Rectal smooth muscle tissue (tissue), 1 donor: ENCODE data around the gene SYT11.
"Not testable (repeated sequence)": the region's sequence is repeated elsewhere in the genome, so short reads cannot be mapped to it uniquely, and the experiment has no call there.

Experiments used
- H3K27ac ChIP-seq: one replicate; pipeline ENCODE4 v1.7.0; 2013; ENCODE audit warnings: low read depth, low read length, inconsistent platforms
- H3K27me3 ChIP-seq: one replicate; pipeline ENCODE4 v1.7.0; 2013; ENCODE audit warnings: low read length; ENCODE audit not compliant: control insufficient read depth, insufficient read depth
- H3K36me3 ChIP-seq: one replicate; pipeline ENCODE4 v1.7.0; 2013; ENCODE audit warnings: low read length; ENCODE audit not compliant: control insufficient read depth, insufficient read depth
- H3K4me1 ChIP-seq: one replicate; pipeline ENCODE4 v1.7.0; 2013; ENCODE audit warnings: low read length; ENCODE audit not compliant: control insufficient read depth, insufficient read depth
- H3K4me3 ChIP-seq: one replicate; pipeline ENCODE4 v1.7.0; 2013; ENCODE audit warnings: low read length
- H3K9ac ChIP-seq: one replicate; pipeline ENCODE4 v1.7.0; 2013; ENCODE audit warnings: low read length

The SYT11 gene

DNA sequence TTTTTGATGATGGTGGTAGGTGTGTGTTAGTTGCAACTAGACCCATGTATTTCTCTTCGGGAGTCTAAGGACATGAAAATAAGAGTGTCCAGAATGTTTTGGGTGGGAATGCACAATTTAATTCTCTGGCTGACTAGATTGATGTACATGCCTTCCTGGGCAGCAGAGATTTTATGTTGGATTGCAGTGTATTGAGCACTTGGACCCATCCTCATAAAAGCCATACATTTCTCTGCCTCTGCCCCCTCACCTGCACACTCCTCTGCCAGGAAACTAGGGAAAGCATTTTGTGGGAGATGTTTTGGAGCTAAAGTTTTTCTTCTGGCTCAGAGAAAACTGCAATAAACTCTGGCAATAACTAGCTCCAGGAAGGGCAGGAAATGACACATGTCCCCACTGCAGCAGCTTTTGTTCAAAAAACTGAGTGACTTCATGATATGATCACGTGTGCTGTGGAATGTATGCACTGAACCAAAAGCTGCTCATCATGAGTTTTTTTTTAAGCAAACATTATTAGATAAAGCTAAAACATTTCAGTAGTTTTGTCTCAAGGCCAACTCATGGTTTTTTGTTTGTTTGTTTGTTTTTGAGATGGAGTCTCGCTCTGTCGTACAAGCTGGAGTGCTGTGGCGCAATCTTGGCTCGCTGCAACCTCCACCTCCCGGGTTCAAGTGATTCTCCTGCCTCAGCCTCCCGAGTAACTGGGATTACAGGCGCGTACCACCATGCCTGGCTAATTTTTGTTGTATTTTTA is 34.2 kb downstream of the SYT11 start:
- peaks cover 4% of the 10 kb centered on the region for H3K36me3 ChIP-seq
- peaks cover 2% of the 10 kb centered on the region for H3K4me1 ChIP-seq
- no peak overlapping the region for H3K9ac ChIP-seq
- H3K27me3 ChIP-seq = no peaks in the 10 kb centered on the region
- H3K27ac ChIP-seq = peak overlapping the region; percentile 30
- H3K4me3 ChIP-seq = no peak overlapping the region

DNA sequence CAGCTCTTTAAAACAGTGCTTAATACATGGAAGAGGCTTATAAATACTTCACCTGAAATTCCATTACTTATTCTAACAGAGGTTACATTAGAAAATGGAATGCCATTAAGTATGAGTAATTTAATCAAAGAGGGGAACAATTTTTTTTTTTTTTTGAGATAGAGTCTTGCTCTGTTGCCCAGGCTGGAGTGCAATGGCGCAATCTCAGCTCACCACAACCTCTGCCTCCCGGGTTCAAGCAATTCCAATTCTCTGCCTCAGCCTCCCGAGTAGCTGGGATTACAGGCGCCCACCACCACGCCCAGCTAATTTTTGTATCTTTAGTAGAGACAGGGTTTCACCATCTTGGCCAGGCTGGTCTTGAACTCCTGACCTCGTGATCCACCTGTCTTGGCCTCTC is 36.2 kb downstream of the SYT11 start:
- H3K4me1 ChIP-seq, H3K4me3 ChIP-seq, H3K9ac ChIP-seq, H3K27ac ChIP-seq, H3K27me3 ChIP-seq: not testable (repeated sequence)
- H3K36me3 ChIP-seq = peaks cover 14% of the 10 kb centered on the region

DNA sequence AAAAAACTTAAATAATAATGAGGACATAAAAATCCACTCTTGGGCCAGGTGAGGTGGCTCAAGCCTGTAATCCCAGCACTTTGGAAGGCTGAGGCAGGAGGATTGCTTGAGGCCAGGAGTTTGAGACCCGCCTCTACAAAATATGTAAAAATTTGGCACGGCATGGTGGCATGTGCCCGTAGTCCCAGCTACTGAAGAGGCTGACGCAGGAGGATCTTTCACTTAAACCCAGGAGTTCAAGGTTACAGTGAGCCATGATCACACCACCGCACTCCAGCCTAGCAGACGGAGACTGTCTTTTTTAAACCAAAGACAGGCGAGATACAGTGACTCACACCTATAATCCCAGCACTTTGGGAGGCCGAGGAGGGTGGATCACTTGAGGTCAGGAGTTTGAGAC is 37.1 kb downstream of the SYT11 start:
- H3K4me3 ChIP-seq, H3K27me3 ChIP-seq, H3K9ac ChIP-seq, H3K4me1 ChIP-seq, H3K27ac ChIP-seq: not testable (repeated sequence)
- H3K36me3 ChIP-seq = peaks cover 19% of the 10 kb centered on the region

DNA sequence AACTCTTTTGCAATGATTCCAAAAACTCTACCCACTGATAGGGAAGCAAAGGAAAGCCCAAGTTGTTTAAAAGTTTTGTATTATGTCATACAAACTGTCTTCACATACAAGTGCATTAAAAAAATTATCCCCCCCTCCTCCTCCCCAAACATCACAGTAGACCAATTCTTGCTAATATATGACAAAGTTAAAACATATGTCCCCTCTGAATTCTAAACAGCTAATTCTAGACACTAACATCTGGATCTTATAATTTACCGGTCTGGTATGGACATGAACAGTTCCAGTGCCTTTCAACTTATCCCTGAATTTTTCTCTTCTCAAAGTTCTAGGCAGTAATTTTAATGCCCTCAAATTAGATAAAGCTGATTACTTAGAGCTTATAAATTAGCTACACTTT is 38.4 kb downstream of the SYT11 start:
- H3K27me3 ChIP-seq = no peaks in the 10 kb centered on the region
- no peak overlapping the region for H3K27ac ChIP-seq
- H3K4me3 ChIP-seq = no peak overlapping the region
- H3K36me3 ChIP-seq = peaks cover 22% of the 10 kb centered on the region
- H3K4me1 ChIP-seq = peaks cover 2% of the 10 kb centered on the region
- no peak overlapping the region for H3K9ac ChIP-seq

DNA sequence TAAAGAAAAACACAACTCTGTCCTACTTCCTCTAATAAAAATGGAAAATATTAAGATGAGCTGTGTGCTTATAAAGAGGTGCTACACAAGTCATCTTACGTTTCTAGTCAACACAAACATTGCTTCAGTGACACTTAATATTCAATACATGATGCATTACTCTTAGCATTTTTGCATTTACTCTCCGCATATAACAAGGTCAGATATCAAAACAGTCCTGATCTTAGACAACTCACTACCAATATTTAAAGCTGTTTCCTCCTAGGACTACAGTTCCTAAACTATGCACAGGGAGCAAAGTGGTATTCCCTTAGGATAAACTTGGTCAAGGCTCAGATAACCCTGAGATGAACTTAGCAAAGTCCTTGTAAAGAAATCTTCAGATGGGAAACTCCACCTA is 39.5 kb downstream of the SYT11 start:
- peaks cover 26% of the 10 kb centered on the region for H3K36me3 ChIP-seq
- H3K27ac ChIP-seq = no peak overlapping the region
- no peaks in the 10 kb centered on the region for H3K27me3 ChIP-seq
- no peak overlapping the region for H3K4me3 ChIP-seq
- no peak overlapping the region for H3K9ac ChIP-seq
- H3K4me1 ChIP-seq = no peaks in the 10 kb centered on the region

DNA sequence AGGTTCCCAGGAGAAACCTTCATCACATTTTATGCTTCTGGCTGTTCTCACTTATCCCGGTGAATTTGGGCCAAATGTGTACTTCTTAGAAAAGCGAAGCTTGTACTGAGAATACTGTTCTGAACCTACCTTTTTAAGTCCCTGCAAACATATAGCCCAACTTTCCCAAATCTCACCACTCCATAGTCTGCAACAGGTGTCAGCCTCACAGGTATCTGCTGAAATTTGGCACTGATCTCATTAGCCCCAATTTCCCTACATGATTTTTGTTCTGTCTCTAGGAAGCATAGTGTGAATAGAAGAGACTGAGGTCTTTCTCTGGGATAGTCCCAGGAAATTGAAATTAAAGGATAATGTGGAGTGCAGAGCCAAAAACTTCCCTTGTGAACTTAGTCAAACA is 40.3 kb downstream of the SYT11 start:
- Histone ChIP-seq H3K36me3 (peaks cover 34% of the 10 kb centered on the region), H3K27me3 (no peaks in the 10 kb centered on the region)

DNA sequence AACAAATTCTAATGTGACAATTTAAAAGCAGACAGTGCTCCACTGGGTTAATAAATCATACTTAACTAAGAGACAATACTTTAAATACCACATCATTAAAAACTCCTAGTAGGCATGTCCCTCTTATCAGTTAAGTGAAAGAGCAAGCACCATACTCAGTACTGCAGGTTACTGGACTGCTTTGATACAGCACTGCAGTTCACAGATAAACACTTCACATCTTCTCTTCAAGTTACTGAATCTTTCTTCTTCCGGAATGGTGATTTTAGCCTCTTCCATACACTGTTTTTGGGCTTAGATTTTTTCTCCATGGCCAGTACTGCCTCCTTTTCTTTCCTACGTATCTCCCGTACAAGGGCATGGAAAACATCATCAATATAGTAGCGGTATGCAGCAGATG is 40.8 kb downstream of the SYT11 start:
- H3K9ac ChIP-seq = no peak overlapping the region
- H3K4me3 ChIP-seq = no peak overlapping the region
- peaks cover 38% of the 10 kb centered on the region for H3K36me3 ChIP-seq
- H3K27me3 ChIP-seq = no peaks in the 10 kb centered on the region
- no peaks in the 10 kb centered on the region for H3K4me1 ChIP-seq
- H3K27ac ChIP-seq = no peak overlapping the region

More for the DNA sequence above, 40.3 kb downstream of the SYT11 start:
- Histone ChIP-seq H3K4me1 (no peaks in the 10 kb centered on the region), H3K9ac (no peak overlapping the region), H3K27ac (no peak overlapping the region), H3K4me3 (no peak overlapping the region)

DNA sequence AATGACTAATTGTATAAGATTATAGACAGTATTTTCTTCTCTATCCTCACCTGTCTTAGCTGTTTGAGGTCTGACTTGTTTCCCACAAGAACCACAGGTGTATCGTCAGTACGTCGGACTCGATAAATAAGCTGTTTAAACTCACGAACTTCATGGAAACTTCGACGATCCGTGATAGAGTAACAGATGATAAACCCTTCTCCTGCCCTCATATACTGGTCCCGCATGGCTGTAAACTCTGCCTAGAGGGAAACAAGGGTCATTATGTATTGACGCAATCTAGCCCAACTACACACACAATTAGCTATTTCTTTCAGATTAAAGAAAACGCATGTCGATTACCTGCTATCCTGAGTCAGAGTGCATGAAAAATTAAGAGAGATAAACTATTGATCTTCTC is 44.9 kb downstream of the SYT11 start:
- Histone ChIP-seq H3K4me3 (no peak overlapping the region), H3K9ac (no peak overlapping the region), H3K27ac (no peak overlapping the region), H3K27me3 (no peaks in the 10 kb centered on the region), H3K4me1 (no peaks in the 10 kb centered on the region), H3K36me3 (peaks cover 33% of the 10 kb centered on the region)

DNA sequence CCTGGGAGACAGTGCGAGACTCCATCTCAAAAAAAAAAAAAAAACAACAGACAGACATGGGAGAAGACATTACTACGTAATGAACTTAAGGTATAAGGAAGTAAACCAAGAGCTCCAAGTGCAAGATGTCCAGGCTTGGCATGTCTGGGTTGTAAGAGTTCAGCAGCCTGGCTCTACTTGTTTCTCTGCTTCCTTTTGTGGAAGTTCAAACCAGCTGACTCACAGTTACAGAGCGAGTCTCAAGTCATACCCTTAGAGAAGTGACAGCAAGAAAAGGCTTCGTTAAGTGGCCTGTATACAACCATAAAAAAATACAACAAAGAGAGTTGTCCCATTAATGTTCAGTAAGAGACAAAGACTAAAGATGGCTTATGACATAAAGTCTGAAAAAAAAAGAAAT is 50.5 kb downstream of the SYT11 start:
- no peak overlapping the region for H3K27ac ChIP-seq
- no peaks in the 10 kb centered on the region for H3K4me1 ChIP-seq
- peak overlapping the region; percentile 11 for H3K4me3 ChIP-seq
- H3K27me3 ChIP-seq = no peaks in the 10 kb centered on the region
- H3K36me3 ChIP-seq = peaks cover 7% of the 10 kb centered on the region
- no peak overlapping the region for H3K9ac ChIP-seq

DNA sequence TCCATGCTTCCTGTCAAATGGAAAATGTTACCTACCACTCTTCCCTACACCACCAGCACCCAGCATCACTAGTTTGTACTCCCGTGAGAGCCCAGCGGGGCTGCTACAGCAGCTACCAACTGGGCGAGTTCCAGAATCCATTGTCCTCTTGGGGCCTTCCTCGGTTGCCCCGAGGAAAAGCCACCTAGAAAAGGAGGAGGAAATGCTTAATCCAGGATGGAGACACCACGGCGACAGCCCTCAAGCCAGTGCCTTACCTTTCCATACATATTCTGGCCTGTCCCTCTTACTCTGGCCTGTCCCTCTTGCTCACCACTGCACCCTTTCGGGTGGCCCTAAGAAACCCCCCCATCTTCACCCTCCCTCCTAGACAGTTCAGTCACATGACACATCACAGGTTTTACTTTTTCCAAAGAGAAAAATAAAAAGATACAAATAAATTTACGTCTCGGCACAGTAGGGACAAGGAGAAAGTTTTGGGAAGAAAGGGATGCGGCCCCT is 51.3 kb downstream of the SYT11 start:
- Histone ChIP-seq H3K27ac (peak overlapping the region; percentile 77), H3K27me3 (no peaks in the 10 kb centered on the region), H3K36me3 (peaks cover 9% of the 10 kb centered on the region), H3K9ac (peak overlapping the region; percentile 1), H3K4me3 (peak overlapping the region; percentile 65), H3K4me1 (no peaks in the 10 kb centered on the region)

DNA sequence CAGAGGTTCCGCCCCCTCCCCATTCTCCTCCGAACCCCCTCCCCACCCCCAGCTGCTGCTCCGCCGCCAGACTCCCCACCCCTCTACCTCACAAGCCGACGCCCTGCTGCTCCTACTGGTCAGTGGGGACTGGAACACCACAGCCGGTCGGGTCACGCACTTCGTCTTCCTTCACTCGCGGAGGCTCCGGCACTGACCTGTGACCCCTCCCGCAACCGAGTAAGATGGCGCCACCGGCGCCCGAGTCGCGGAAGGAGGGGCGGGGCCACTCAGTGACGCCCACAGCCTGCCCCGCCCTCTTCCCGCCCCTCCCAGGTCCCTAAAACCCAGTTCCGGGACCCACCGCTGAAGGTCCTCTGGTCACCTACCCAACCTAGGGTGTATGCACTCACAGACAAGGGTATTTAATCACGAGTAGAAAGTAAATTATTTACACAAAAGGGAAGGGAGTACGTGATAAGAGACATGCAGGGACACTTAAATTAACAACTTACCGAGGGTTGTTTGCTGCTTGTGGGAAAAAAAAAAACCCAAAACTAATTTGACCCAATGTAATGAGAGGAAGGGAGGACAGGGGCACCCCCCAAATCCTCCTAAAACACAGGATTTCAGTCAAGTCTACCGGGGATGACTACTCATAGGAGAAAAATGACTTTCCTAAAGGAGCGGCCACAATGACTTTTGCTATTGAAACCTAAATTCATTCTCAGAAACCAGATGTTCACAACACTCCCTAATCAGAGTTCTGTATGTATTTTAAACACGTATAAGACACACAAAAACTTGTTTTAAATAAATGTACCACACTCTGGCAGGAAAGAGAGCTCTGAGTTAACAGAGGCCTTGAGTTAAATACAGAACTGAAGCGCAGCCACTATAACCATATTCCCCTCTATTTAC is 52.0 kb downstream of the SYT11 start, which contains the start of gene RIT1:
Gene RIT1, minus strand, starts transcription at position 194 of the 900 bp plus-strand sequence. CDS start 588 bp downstream, outside the sequence.
- Histone ChIP-seq H3K27ac (peak within 1 kb of the TSS; percentile 77), H3K36me3 (peaks cover 15% of the 10 kb centered on the region), H3K9ac (peak within 1 kb of the TSS; percentile 1), H3K4me3 (peak within 1 kb of the TSS; percentile 65), H3K4me1 (no peaks in the 10 kb centered on the region), H3K27me3 (no peaks in the 10 kb centered on the region)

DNA sequence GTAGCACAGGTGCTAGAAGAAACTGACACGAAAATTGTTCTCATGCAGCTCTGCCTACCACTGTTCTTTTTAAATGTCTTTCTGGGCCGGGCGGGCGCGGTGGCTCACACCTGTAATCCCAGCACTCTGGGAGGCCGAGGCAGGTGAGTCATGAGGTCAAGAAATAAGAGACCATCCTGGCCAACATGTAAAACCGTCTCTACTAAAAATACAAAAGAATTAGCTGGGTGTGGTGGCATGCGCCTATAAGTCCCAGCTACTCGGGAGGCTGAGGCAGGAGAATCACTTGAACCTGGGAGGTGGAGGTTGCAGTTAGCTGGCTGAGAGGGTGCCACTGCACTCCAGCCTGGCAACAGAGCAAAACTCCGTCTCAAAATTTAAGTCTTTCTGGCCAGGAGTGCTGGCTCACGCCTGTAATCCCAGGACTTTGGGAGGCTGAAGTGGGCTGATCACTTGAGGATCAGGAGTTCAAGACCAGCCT is 52.7 kb downstream of the SYT11 start:
- Histone ChIP-seq H3K4me1 (no peaks in the 10 kb centered on the region), H3K27me3 (no peaks in the 10 kb centered on the region), H3K27ac (no peak overlapping the region), H3K36me3 (peaks cover 18% of the 10 kb centered on the region), H3K4me3 (no peak overlapping the region), H3K9ac (no peak overlapping the region)
